ENCODE data around the gene ALG2.
"Not testable (repeated sequence)": the region's sequence is repeated elsewhere in the genome, so short reads cannot be mapped to it uniquely, and the experiment has no call there.

ALG2 gene

DNA sequence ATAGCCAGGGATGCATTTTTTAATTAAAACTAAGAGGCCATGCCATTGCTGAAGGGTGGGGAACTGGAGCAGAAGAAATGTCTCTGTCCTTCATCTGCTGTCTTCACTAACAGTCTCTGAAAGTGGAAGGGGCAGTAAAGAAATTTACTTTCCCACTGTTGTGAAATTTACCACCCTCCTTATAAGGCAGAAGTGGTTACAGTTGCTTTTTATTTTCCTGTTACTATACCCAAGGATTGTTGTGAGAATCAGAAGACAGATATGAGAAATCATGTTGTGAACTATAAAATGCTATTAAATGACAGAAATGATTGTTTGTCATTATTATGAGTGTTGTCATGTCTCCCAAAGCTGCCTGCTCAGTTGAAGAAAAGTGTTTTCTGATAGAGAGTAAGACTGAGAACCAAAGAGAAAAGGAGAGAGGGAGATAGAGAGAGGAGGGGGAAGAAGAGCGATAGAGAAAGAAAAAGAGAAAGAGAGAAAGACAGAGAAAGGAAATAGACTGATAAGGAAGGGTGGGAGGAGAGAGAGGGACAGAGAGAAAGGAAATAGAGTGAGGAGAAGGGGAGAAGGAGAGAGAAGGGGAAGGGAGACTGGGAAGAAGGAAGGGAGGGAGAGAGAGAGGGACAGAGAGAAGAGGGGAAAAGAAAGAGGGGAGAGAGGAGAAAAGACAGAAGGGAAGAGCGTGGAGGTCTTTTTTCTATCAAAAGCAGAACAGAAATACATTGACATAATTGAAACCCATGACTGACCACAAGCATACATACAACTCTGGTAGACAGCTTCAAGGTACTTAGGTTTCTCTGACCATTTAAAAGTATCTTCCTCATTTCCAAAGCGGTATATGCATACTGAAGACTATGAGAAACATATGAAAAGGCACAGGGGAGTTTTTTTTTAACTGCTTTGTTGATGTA is 22.9 kb upstream of the ALG2 start:
- Histone ChIP-seq H3K79me1 (ENCODE audit: low read length) (no peaks in the 10 kb centered on the region), H4K5ac (ENCODE audit: low read length) (no peak overlapping the region), H4K8ac (ENCODE audit: low read depth, low read length) (no peak overlapping the region), H2AK5ac (ENCODE audit: low read length) (no peak overlapping the region), H3K4me1 (ENCODE audit: control insufficient read depth, low read depth, low read length) (no peaks in the 10 kb centered on the region), H2BK120ac (ENCODE audit: low read depth, low read length) (no peak overlapping the region), H3K27me3 (ENCODE audit: insufficient read depth, low read length, poor library complexity) (no peaks in the 10 kb centered on the region), H3K56ac (ENCODE audit: low read length) (no peak overlapping the region), H3K79me2 (ENCODE audit: control insufficient read depth, insufficient read depth, low read length) (no peaks in the 10 kb centered on the region), H2BK5ac (ENCODE audit: low read length) (no peak overlapping the region), H3K23ac (ENCODE audit: low read length) (no peak overlapping the region), H3K36me3 (ENCODE audit: control insufficient read depth, insufficient read depth, low read length) (no peaks in the 10 kb centered on the region), H3K4me3 (ENCODE audit: low read length) (no peak overlapping the region), H3K4ac (ENCODE audit: low read depth, low read length) (no peak overlapping the region), H3K27ac (ENCODE audit: low read depth, low read length) (no peak overlapping the region), H2BK15ac (replicated peaks; ENCODE audit: low read depth) (no peak overlapping the region), H3K9ac (ENCODE audit: low read length) (no peak overlapping the region), H3K18ac (ENCODE audit: low read length) (no peak overlapping the region), H3K4me2 (ENCODE audit: low read length) (no peak overlapping the region)
- WGBS (ENCODE audit: extremely low coverage, insufficient coverage, low lambda C conversion rate) = 100% methylated on average over 1 of the region's 3 CpGs
- no peak for DNase-seq

DNA sequence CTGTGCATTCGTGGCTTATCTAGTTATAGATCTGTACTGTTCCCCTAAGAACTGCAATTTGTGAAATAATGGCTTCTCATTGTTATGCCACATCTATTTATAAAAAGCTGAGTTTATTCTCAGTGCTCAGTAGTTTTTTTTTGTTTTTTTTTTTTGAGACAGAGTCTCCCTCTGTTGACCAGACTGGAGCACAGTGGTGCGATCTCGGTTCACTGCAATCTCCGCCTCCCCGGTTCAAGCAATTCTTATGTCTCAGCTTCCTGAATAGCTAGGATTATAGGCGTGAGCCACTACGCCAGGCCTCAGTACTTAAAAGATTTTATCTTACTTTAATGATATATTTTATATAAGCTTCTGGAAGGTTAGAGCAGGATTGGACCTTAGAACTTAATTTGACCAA is 19.4 kb upstream of the ALG2 start:
- Histone ChIP-seq H3K36me3 (ENCODE audit: control insufficient read depth, insufficient read depth, low read length) (no peaks in the 10 kb centered on the region), H4K5ac (ENCODE audit: low read length) (no peak overlapping the region), H3K18ac (ENCODE audit: low read length) (no peak overlapping the region), H3K4ac (ENCODE audit: low read depth, low read length) (no peak overlapping the region), H2BK120ac (ENCODE audit: low read depth, low read length) (no peak overlapping the region), H3K9ac (ENCODE audit: low read length) (no peak overlapping the region), H2BK5ac (ENCODE audit: low read length) (no peak overlapping the region), H2BK15ac (replicated peaks; ENCODE audit: low read depth) (no peak overlapping the region), H3K56ac (ENCODE audit: low read length) (no peak overlapping the region), H3K27ac (ENCODE audit: low read depth, low read length) (no peak overlapping the region), H3K79me1 (ENCODE audit: low read length) (no peaks in the 10 kb centered on the region), H3K79me2 (ENCODE audit: control insufficient read depth, insufficient read depth, low read length) (no peaks in the 10 kb centered on the region), H3K4me2 (ENCODE audit: low read length) (no peak overlapping the region), H3K27me3 (ENCODE audit: insufficient read depth, low read length, poor library complexity) (no peaks in the 10 kb centered on the region), H3K4me1 (ENCODE audit: control insufficient read depth, low read depth, low read length) (no peaks in the 10 kb centered on the region), H3K4me3 (ENCODE audit: low read length) (no peak overlapping the region), H4K8ac (ENCODE audit: low read depth, low read length) (no peak overlapping the region), H3K23ac (ENCODE audit: low read length) (no peak overlapping the region), H2AK5ac (ENCODE audit: low read length) (no peak overlapping the region)
- no CpG with 5 or more reads among the region's 7 CpGs for WGBS (ENCODE audit: extremely low coverage, insufficient coverage, low lambda C conversion rate)
- no peak for DNase-seq

DNA sequence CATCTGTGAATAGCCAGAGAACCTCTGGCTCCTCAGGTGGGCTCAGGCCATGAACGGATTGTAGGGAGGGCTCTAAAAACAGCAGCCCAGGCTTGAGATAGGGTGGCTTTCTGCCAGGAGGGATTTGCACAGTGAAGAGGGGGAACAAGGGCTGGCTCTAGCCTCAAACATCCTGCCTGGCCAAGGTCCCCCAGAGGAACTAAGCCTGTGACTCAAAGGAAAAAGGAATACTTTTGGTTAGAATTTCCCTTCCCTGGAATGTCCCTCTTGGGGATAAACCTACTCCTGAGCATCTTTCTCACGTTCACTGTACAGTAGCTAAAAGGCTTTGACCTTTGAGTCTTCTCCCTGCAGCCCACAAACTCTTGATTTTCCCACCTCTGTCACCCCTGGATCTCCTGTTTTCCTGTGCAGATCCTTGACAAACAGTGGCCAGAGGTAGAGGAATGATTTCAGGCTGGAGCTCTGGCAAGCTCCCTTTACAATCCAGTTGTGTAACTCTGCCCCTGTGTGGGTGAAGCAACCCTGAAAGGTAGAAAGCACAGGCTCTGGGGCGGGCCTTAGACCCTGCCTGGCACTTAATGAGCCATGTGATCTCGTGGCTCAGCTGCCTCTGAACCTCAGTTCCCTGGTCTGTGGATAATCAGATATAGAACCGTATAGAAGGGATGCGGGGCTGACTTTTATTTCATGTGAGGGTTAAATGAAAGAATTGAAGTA is 17.8 kb upstream of the ALG2 start:
- Histone ChIP-seq H2BK120ac (ENCODE audit: low read depth, low read length) (no peak overlapping the region), H4K5ac (ENCODE audit: low read length) (no peak overlapping the region), H4K8ac (ENCODE audit: low read depth, low read length) (no peak overlapping the region), H3K27me3 (ENCODE audit: insufficient read depth, low read length, poor library complexity) (no peaks in the 10 kb centered on the region), H3K23ac (ENCODE audit: low read length) (no peak overlapping the region), H2AK5ac (ENCODE audit: low read length) (no peak overlapping the region), H3K4me2 (ENCODE audit: low read length) (no peak overlapping the region), H3K79me1 (ENCODE audit: low read length) (no peaks in the 10 kb centered on the region), H3K4me3 (ENCODE audit: low read length) (no peak overlapping the region), H3K4ac (ENCODE audit: low read depth, low read length) (no peak overlapping the region), H3K9ac (ENCODE audit: low read length) (no peak overlapping the region), H3K4me1 (ENCODE audit: control insufficient read depth, low read depth, low read length) (no peaks in the 10 kb centered on the region), H3K56ac (ENCODE audit: low read length) (no peak overlapping the region), H3K79me2 (ENCODE audit: control insufficient read depth, insufficient read depth, low read length) (no peaks in the 10 kb centered on the region), H3K27ac (ENCODE audit: low read depth, low read length) (no peak overlapping the region), H2BK15ac (replicated peaks; ENCODE audit: low read depth) (no peak overlapping the region), H3K18ac (ENCODE audit: low read length) (no peak overlapping the region), H3K36me3 (ENCODE audit: control insufficient read depth, insufficient read depth, low read length) (no peaks in the 10 kb centered on the region), H2BK5ac (ENCODE audit: low read length) (no peak overlapping the region)
- no peak for DNase-seq
- WGBS (ENCODE audit: extremely low coverage, insufficient coverage, low lambda C conversion rate) = no CpG with 5 or more reads among the region's 6 CpGs

DNA sequence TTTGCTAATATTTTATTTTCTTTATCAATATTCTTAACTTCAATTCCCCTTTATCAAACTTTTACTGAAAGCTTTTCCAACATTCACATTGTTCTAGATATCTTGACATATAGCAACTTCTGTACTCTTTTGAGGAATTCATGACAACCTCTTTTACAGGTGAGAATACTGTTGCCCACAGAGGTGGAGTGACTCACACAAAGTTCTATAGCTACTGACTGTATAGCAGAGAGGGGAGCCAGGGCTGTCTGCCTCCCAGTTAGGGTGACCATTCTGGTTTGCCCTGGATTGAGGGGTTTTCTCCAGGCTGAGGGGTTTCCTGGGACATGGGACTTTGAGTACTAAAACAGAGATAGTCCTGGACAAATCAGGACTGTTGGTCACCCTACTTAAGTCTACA is 16.6 kb upstream of the ALG2 start:
- Histone ChIP-seq H3K4ac (ENCODE audit: low read depth, low read length) (no peak overlapping the region), H2BK15ac (replicated peaks; ENCODE audit: low read depth) (no peak overlapping the region), H3K79me2 (ENCODE audit: control insufficient read depth, insufficient read depth, low read length) (no peaks in the 10 kb centered on the region), H2AK5ac (ENCODE audit: low read length) (no peak overlapping the region), H3K27ac (ENCODE audit: low read depth, low read length) (no peak overlapping the region), H4K8ac (ENCODE audit: low read depth, low read length) (no peak overlapping the region), H3K9ac (ENCODE audit: low read length) (no peak overlapping the region), H3K18ac (ENCODE audit: low read length) (no peak overlapping the region), H2BK120ac (ENCODE audit: low read depth, low read length) (no peak overlapping the region), H3K27me3 (ENCODE audit: insufficient read depth, low read length, poor library complexity) (no peaks in the 10 kb centered on the region), H4K5ac (ENCODE audit: low read length) (no peak overlapping the region), H3K4me1 (ENCODE audit: control insufficient read depth, low read depth, low read length) (no peaks in the 10 kb centered on the region), H3K4me3 (ENCODE audit: low read length) (no peak overlapping the region), H3K36me3 (ENCODE audit: control insufficient read depth, insufficient read depth, low read length) (no peaks in the 10 kb centered on the region), H3K4me2 (ENCODE audit: low read length) (no peak overlapping the region), H2BK5ac (ENCODE audit: low read length) (no peak overlapping the region), H3K79me1 (ENCODE audit: low read length) (no peaks in the 10 kb centered on the region), H3K23ac (ENCODE audit: low read length) (no peak overlapping the region), H3K56ac (ENCODE audit: low read length) (no peak overlapping the region)
- no peak for DNase-seq

DNA sequence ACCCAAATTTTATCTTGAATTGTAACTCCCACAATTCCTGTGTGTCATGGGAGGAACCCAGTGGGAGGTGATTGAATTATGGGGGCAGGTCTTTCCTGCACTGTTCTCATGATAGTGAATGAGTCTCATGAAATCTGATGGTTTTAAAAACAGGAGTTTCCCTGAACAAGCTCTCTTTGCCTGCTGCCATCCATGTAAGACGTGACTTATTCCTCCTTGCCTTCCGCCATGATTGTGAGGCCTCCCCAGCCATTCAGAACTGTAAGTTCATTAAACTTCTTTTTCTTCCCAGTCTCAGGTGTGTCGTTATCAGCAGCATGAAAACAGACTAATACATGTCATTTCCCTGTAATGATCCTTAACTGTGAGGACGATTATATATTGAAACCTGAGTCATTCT is 16.1 kb upstream of the ALG2 start:
- H3K27ac ChIP-seq (ENCODE audit: low read depth, low read length); H3K4me2 ChIP-seq (ENCODE audit: low read length); H4K8ac ChIP-seq (ENCODE audit: low read depth, low read length); H3K9ac ChIP-seq (ENCODE audit: low read length); H2AK5ac ChIP-seq (ENCODE audit: low read length); H3K79me2 ChIP-seq (ENCODE audit: control insufficient read depth, insufficient read depth, low read length); H2BK15ac ChIP-seq (replicated peaks; ENCODE audit: low read depth); H3K23ac ChIP-seq (ENCODE audit: low read length); H3K18ac ChIP-seq (ENCODE audit: low read length); H2BK5ac ChIP-seq (ENCODE audit: low read length); H3K79me1 ChIP-seq (ENCODE audit: low read length); H3K4ac ChIP-seq (ENCODE audit: low read depth, low read length); H3K56ac ChIP-seq (ENCODE audit: low read length); H4K5ac ChIP-seq (ENCODE audit: low read length); H2BK120ac ChIP-seq (ENCODE audit: low read depth, low read length); H3K4me3 ChIP-seq (ENCODE audit: low read length); H3K27me3 ChIP-seq (ENCODE audit: insufficient read depth, low read length, poor library complexity); H3K36me3 ChIP-seq (ENCODE audit: control insufficient read depth, insufficient read depth, low read length); DNase-seq; H3K4me1 ChIP-seq (ENCODE audit: control insufficient read depth, low read depth, low read length): not testable (repeated sequence)
- no CpG with 5 or more reads among the region's 4 CpGs for WGBS (ENCODE audit: extremely low coverage, insufficient coverage, low lambda C conversion rate)

Measured in mesendoderm (in vitro differentiated cells).